ENCODE results near the gene BAIAP2L1.
A peak's percentile ranks its signal among the peaks of the same experiment; 100 is the strongest.
"Not testable (repeated sequence)": the region's sequence is repeated elsewhere in the genome, so short reads cannot be mapped to it uniquely, and the experiment has no call there.

The BAIAP2L1 gene

DNA sequence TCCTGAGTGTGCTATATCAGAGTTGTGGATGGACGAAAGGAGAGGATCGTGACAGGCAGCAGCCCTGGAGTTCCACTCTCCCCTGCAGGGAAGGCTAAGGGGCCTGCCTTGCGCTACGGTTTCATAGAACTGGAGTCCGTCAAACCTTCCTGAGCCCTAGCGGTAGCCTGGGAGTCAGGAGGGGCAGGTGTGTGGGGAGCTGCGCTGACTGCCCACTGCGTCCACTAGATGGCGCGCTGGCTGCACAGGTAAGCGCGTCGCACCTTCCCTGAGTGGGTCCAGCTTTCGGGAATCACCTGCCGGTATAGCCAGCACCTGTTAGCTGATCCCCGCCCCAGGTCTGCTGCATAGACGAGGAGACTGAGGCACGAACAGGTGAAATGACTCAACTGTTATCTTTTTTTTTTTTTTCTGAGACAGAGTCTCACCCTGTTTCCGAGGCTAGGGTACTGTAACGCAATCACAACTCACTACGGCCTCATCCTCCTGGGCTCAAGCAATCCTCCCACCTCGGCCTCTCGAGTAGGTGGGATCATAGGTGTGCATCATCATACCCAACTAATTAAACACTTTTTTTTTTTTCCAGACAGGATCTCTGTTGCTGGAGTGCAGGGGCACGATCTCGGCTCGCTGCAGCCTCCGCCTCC, 20.2 kb upstream of the BAIAP2L1 start:
- Histone ChIP-seq H3K36me3 (ENCODE audit: insufficient read depth, insufficient read length, low read length) (no peaks in the 10 kb centered on the region), H3K27me3 (ENCODE audit: insufficient read depth, insufficient read length) (peaks cover 5% of the 10 kb centered on the region), H3K9me3 (ENCODE audit: insufficient read depth, low read length) (no peaks in the 10 kb centered on the region), H3K9ac (ENCODE audit: insufficient read length, low read depth) (no peak overlapping the region), H3K4me3 (ENCODE audit: insufficient read length, low read depth) (no peak overlapping the region), H3K4me1 (ENCODE audit: insufficient read depth, insufficient read length) (peaks cover 3% of the 10 kb centered on the region)
- TF ChIP-seq ZNF274 (IDR thresholded peaks at IDR 0.05; ENCODE audit: low read depth, low read length) (no peak), SUZ12 (IDR thresholded peaks at IDR 0.05; ENCODE audit: extremely low read depth, insufficient read depth, insufficient read length) (no peak), YY1 (IDR thresholded peaks at IDR 0.05; ENCODE audit: insufficient read depth, insufficient read length) (no peak)
- DNase-seq (ENCODE audit: low read depth, low spot score): peak; percentile 85

DNA sequence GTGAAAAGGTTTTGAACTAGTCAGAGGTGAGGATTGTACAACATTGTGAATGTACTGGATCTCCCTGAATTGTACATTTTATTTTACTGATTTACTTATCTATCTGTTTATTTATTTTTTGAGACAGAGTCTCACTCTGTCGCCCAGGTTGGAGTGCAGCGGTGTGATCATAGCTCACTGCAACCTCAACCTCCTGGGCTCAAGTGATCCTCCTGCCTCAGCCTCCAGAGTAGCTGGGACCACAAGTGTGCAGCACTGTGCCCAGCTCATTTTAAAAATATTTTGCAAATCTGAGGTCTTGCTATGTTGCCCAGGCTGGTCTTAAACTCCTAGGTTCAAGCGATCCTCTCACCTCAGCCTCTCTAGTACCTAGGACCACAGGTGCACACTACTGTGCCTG, 19.1 kb upstream of the BAIAP2L1 start:
- H3K36me3 ChIP-seq (ENCODE audit: insufficient read depth, insufficient read length, low read length); DNase-seq (ENCODE audit: low read depth, low spot score); H3K9me3 ChIP-seq (ENCODE audit: insufficient read depth, low read length); H3K9ac ChIP-seq (ENCODE audit: insufficient read length, low read depth); H3K27me3 ChIP-seq (ENCODE audit: insufficient read depth, insufficient read length); H3K4me1 ChIP-seq (ENCODE audit: insufficient read depth, insufficient read length); H3K4me3 ChIP-seq (ENCODE audit: insufficient read length, low read depth): not testable (repeated sequence)

DNA sequence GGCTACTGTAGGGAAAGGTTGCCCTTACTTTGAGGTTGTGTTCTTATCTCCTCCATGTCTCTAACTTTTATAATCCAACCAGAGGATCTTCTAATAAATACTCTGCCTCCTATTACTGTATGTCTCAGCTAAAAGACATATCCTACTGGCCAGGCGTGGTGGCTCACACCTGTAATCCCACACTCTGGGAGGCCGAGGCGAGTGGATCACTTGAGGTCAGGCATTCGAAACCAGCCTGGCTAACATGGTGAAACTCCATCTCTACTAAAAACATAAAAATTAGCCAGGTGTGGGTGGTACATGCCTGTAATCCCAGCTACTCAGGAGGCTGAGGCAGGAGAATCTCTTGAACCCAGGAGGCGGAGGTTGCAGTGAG, 18.4 kb upstream of the BAIAP2L1 start:
- not testable (repeated sequence) for DNase-seq (ENCODE audit: low read depth, low spot score); H3K36me3 ChIP-seq (ENCODE audit: insufficient read depth, insufficient read length, low read length); H3K9ac ChIP-seq (ENCODE audit: insufficient read length, low read depth); H3K4me1 ChIP-seq (ENCODE audit: insufficient read depth, insufficient read length); H3K4me3 ChIP-seq (ENCODE audit: insufficient read length, low read depth); H3K9me3 ChIP-seq (ENCODE audit: insufficient read depth, low read length); H3K27me3 ChIP-seq (ENCODE audit: insufficient read depth, insufficient read length)

DNA sequence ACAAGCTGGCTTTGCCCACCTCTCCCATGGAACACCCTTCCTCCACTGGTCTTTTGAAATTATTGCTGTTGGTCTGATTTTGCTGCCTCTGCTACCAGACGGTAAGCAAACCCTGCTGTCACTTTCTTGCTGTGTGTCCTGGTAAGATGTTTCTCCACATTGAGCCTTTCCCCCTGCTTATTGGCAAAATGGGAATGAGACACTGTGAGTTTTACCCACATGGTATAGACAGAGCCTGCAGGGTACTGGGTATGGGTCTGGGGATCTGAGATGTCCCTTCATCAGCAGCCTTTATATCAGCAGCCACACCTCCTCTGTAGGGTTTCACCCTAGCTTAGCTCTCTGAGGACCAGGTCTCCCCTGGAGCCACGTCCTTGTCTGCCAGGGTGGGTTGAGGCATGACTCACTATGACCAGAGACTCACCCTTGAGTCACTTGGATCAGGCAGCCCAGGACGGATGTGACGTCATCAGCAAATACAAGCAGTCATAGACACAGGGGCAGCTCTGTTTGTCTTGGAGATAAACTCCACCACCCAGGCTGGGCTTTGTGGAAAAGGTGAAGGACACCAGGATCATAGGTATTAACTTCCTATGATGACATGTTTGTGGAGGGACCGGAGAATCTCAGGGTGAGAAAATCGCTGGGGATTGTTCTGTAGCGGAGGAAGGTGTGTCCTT, 17.9 kb upstream of the BAIAP2L1 start:
- Histone ChIP-seq H3K36me3 (ENCODE audit: insufficient read depth, insufficient read length, low read length) (no peaks in the 10 kb centered on the region), H3K4me1 (ENCODE audit: insufficient read depth, insufficient read length) (peaks cover 3% of the 10 kb centered on the region), H3K27me3 (ENCODE audit: insufficient read depth, insufficient read length) (peaks cover 5% of the 10 kb centered on the region), H3K9ac (ENCODE audit: insufficient read length, low read depth) (no peak overlapping the region), H3K9me3 (ENCODE audit: insufficient read depth, low read length) (no peaks in the 10 kb centered on the region), H3K4me3 (ENCODE audit: insufficient read length, low read depth) (no peak overlapping the region)
- no peak for DNase-seq (ENCODE audit: low read depth, low spot score)
- no peak for TF ChIP-seq ZNF274 (IDR thresholded peaks at IDR 0.05; ENCODE audit: low read depth, low read length)
- no peak for TF ChIP-seq SUZ12 (IDR thresholded peaks at IDR 0.05; ENCODE audit: extremely low read depth, insufficient read depth, insufficient read length)
- no peak for TF ChIP-seq YY1 (IDR thresholded peaks at IDR 0.05; ENCODE audit: insufficient read depth, insufficient read length)

DNA sequence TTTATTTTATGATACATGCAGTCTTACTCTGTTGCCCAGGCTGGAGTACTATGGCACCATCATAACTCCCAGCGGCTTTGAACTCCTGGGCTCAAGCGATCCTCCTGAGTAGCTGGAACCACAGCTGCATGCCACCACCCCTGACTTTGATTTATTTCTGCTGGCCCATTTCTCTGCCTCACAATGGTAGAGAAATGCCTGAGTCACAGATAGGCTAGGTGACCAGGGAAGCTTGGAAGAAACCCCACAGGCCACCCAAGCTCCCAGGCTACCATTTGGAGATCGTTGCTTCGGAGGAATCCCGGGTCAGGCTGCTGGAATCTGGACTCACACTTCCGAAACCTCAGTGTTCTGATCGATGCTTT, 17.4 kb upstream of the BAIAP2L1 start:
- H3K4me3 ChIP-seq (ENCODE audit: insufficient read length, low read depth): no peak overlapping the region
- no peak for TF ChIP-seq SUZ12 (IDR thresholded peaks at IDR 0.05; ENCODE audit: extremely low read depth, insufficient read depth, insufficient read length)
- TF ChIP-seq ZNF274 (IDR thresholded peaks at IDR 0.05; ENCODE audit: low read depth, low read length): no peak
- no peak for TF ChIP-seq YY1 (IDR thresholded peaks at IDR 0.05; ENCODE audit: insufficient read depth, insufficient read length)
- no peak overlapping the region for H3K9ac ChIP-seq (ENCODE audit: insufficient read length, low read depth)
- H3K4me1 ChIP-seq (ENCODE audit: insufficient read depth, insufficient read length): peaks cover 3% of the 10 kb centered on the region
- peaks cover 5% of the 10 kb centered on the region for H3K27me3 ChIP-seq (ENCODE audit: insufficient read depth, insufficient read length)
- H3K36me3 ChIP-seq (ENCODE audit: insufficient read depth, insufficient read length, low read length): no peaks in the 10 kb centered on the region
- H3K9me3 ChIP-seq (ENCODE audit: insufficient read depth, low read length): no peaks in the 10 kb centered on the region
- no peak for DNase-seq (ENCODE audit: low read depth, low spot score)

DNA sequence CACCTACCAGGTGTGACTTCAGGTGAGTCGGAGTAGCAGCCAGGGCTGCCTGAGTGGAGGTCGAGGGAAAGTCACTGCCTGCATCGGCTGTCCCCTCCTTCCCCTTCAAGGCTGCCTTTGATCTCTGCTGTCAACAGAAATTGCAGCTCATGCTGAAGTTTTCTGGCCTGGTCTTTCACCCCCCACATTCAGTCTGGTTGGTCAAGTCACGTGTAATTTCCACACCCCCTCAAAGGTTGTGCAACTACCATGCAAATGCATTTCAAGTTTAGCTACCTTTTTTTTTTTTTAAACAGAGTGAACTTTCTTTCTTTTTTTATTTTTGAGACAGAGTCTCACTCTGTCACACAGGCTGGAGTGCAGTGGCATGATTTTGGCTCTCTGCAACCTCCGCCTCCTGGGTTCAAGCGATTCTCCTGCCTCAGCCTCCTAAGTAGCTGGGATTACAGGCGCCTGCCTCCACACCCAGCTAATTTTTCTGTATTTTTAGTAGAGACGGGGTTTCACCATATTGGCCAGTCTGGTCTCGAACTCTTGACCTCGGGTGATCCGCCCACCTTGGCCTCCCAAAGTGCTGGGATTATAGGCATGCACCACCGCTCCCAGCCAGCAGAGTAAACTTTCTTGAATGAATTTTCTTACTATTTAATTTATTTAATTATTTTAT, 16.8 kb upstream of the BAIAP2L1 start:
- H3K4me3 ChIP-seq (ENCODE audit: insufficient read length, low read depth); H3K9me3 ChIP-seq (ENCODE audit: insufficient read depth, low read length); H3K27me3 ChIP-seq (ENCODE audit: insufficient read depth, insufficient read length); H3K9ac ChIP-seq (ENCODE audit: insufficient read length, low read depth); H3K36me3 ChIP-seq (ENCODE audit: insufficient read depth, insufficient read length, low read length); H3K4me1 ChIP-seq (ENCODE audit: insufficient read depth, insufficient read length); DNase-seq (ENCODE audit: low read depth, low spot score): not testable (repeated sequence)

DNA sequence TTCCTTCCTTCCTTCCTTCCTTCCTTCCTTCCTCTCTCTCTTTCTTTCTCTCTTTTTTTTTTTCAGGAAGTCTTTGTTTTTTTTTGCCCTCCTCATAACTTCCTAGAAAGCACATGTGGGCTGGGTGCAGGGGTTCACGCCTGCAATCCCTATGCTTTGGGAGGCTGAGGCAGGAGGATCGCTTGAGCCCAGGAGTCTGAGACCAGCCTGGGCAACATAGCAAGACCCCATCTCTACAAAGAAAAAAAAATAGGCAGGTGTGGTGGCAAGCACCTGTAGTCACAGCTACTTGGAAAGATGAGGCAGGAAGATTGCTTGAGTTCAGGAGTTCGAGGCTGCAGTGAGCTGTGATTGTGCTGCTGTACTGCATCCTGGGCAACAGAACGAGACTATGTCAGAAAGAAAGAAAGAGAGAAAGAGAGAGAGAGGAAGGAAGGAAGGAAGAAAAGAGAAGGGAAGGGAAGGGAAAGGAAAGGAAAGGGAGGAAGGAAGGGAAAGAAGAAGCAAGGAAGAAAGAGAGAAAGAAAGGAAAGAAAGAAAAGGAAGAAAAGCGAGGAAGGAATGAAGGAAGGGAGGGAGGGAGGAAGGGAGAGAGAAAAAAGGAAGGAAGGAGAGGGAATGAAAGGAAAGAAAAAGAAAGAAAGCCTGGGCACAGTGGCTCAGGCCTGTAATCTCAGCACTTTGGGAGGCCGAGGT, 13.5 kb upstream of the BAIAP2L1 start:
- DNase-seq (ENCODE audit: low read depth, low spot score): no peak
- no peaks in the 10 kb centered on the region for H3K36me3 ChIP-seq (ENCODE audit: insufficient read depth, insufficient read length, low read length)
- TF ChIP-seq YY1 (IDR thresholded peaks at IDR 0.05; ENCODE audit: insufficient read depth, insufficient read length) (no peak), ZNF274 (IDR thresholded peaks at IDR 0.05; ENCODE audit: low read depth, low read length) (no peak), SUZ12 (IDR thresholded peaks at IDR 0.05; ENCODE audit: extremely low read depth, insufficient read depth, insufficient read length) (no peak)
- no peak overlapping the region for H3K4me3 ChIP-seq (ENCODE audit: insufficient read length, low read depth)
- peaks cover 3% of the 10 kb centered on the region for H3K4me1 ChIP-seq (ENCODE audit: insufficient read depth, insufficient read length)
- H3K9me3 ChIP-seq (ENCODE audit: insufficient read depth, low read length): no peaks in the 10 kb centered on the region
- H3K27me3 ChIP-seq (ENCODE audit: insufficient read depth, insufficient read length): no peaks in the 10 kb centered on the region
- no peak overlapping the region for H3K9ac ChIP-seq (ENCODE audit: insufficient read length, low read depth)

DNA sequence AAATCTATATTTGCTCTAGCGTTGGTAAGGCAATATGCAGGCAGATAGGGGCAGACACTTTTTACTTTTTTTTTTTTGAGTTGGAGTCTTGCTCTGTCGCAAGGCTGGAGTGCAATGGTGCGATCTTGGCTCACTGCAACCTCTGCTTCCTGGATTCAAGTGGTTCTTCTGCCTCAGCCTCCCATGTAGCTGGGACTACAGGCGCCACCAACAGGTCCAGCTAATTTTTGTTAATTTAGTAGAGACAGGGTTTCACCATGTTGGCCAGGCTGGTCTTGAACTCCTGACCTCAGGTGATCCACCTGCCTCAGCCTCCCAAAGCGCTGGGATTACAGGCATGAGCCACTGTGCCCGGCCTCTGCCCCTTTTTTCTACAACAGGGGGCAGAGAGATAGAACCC, 12.8 kb upstream of the BAIAP2L1 start:
- not testable (repeated sequence) for H3K4me1 ChIP-seq (ENCODE audit: insufficient read depth, insufficient read length); H3K4me3 ChIP-seq (ENCODE audit: insufficient read length, low read depth); DNase-seq (ENCODE audit: low read depth, low spot score); H3K9me3 ChIP-seq (ENCODE audit: insufficient read depth, low read length); H3K9ac ChIP-seq (ENCODE audit: insufficient read length, low read depth); H3K27me3 ChIP-seq (ENCODE audit: insufficient read depth, insufficient read length); H3K36me3 ChIP-seq (ENCODE audit: insufficient read depth, insufficient read length, low read length)
